Stimulated activated CD4-positive, alpha-beta T cell treated with anti-CD3 and anti-CD28 coated beads, TNF-alpha, amount 100 ng/mL, for 48 hours (primary cell): ENCODE measurements around the gene PGA3.
"Not testable (repeated sequence)": the region's sequence is repeated elsewhere in the genome, so short reads cannot be mapped to it uniquely, and the experiment has no call there.

Experiments
- DNase-seq, 3 donors: peaks; one replicate each; pipeline ENCODE4 v3.0.0-alpha.2; 2020; ENCODE audit warnings: low read depth in 3 of 3

PGA3 gene

GRCh38 chr11:61202950-61203746, at the start of gene PGA3:
Gene PGA3 (plus strand): TSS chr11:61203515. CDS start chr11:61203565, 50 bp downstream.
- not testable (repeated sequence) for DNase-seq

DNA sequence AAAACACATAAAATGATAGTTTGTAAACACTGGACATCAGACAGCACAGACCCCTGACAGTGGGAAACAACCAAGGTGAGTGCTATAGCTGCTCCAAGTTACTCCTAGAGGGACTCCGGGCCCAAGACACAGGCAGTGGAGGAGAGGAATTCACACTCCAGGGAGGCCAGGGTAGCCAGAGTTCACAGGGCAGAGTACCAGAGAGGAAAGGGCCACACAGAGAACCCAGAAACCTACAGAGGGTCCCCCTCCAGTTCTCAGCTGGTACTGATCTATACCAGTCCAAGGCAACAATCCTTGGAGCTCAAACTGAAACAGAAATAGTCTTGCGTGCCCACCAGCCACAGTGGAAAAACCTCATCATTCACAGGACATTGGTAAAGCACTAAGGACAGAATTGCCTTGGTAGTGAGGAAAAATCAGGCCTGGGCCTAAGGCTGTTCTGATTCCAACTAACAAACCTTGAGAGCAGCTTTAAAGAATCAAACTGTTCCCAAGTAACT, 49.7 kb upstream of the PGA3 start:
- no peak for DNase-seq

DNA sequence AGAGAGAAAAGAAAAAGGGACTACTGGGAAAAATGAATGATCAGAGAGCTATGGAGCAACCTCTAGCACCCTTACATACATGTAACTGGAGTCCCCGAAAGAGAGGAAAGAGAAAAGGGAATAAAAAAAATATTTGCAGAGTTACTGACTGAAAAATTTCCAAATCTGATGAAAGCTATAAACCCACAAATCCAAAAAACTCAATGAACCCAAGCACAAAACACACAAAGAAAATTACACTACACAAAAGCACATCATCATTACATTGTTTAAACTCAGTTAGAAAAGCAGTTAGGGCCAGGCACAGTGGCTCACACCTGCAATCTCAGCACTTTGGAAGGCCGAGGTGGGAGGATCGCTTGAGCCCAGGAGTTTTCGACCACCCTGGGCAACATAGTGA, 48.8 kb upstream of the PGA3 start:
- DNase-seq, result no peak

GRCh38 chr11:61155312-61155711, 48.0 kb upstream of the PGA3 start:
- DNase-seq, result no peak

- no peak for DNase-seq
These were observed 47.6 kb upstream of the PGA3 start for GRCh38 chr11:61155741-61156140.

DNA sequence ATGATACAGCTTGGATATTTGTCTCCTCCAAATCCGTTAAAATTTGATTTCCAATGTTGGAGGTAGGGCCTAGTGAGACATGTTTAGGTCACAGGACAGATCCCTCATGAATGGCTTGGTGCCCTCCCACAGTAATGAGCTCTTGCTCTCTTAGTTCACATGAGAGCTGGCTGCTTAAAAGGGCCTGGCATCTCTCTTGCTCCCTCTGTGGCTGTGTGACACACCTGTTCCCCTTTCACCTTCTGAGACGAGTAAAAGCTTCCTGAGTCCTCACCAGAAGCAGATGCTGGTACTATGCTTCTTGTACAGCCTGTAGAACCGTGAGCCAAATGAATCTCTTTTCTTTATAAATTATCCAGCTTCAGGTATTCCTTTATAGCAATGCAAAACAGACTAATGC, 45.6 kb upstream of the PGA3 start:
- DNase-seq, result no peak

DNA sequence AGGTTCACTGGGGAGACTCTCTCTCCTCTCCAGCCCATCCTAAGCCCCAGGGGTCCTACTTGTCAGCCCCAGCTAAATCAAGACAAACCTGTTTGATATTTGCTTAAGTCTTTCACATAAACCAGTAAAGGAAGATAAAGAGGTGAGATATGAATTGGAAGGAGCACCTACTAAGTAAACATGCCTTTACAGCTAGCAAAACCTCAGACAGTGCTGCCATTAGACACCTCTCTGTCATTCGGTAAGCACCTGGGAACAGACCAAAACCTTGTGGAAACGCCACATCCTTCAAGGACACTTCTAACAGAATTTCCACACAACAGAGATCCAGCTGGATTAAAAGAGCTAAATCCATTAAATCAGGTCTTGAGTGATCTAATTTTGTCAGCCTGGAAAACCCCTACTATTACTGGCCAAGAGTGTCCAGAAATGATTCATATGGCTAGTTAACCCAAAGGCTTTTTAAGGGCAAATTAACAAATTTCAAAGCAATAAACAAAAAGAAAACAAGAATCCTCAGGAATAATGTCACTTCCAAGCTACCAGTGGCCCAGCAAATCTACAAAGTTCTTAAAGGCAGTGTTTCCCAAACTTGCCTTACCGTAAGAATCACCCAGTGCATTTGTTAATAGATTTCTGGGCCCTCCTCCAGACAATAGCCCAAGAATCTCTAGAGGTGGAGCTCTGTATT, 44.5 kb upstream of the PGA3 start:
- no peak for DNase-seq

DNA sequence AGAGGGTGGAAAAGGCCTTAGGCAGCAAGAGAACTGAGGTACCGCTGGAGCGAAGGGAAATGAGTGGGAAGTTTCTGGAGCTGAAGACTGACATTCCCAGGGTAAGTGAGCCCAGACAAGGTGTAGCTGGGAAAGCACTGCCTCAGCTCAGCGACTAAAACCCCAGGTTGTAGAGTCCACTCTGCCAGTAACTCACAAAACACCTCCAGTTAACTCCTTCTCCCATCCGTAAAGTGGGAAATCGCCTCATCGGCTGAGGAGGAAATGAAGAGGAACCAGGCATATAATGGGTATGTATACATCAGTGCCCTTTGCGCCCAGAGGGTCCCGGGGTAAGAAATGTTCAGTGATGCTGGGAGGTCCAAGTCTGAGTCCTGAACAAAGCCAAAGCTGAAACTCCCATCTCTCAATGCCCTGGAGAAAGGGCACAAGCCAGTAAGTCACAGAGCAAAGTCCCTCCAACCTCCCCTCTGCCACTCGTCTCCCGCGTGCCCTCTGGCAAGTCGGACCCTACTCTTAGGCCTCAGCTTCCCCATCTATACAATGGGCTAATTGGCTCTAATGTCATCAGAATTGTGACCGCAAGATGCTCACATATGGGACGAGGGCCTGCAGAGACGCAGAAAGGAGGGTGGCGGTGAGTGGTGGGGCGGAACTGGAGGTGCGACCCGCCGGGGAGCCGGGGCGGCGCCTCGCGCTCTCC, 42.7 kb upstream of the PGA3 start:
- no peak for DNase-seq

- peak; percentile 86 to 92 (median 90) for DNase-seq
These were observed 41.9 kb upstream of the PGA3 start, which contains the start of gene VPS37C for GRCh38 chr11:61161190-61162091. Gene VPS37C (minus strand): TSS chr11:61161426. CDS start chr11:61138829, 22,597 bp downstream.

GRCh38 chr11:61162092-61162941, 41.0 kb upstream of the PGA3 start:
- DNase-seq, result peak in 1 of 3 donors; percentile 32

- DNase-seq, result no peak
These were observed 40.3 kb upstream of the PGA3 start for GRCh38 chr11:61163021-61163420.

DNA sequence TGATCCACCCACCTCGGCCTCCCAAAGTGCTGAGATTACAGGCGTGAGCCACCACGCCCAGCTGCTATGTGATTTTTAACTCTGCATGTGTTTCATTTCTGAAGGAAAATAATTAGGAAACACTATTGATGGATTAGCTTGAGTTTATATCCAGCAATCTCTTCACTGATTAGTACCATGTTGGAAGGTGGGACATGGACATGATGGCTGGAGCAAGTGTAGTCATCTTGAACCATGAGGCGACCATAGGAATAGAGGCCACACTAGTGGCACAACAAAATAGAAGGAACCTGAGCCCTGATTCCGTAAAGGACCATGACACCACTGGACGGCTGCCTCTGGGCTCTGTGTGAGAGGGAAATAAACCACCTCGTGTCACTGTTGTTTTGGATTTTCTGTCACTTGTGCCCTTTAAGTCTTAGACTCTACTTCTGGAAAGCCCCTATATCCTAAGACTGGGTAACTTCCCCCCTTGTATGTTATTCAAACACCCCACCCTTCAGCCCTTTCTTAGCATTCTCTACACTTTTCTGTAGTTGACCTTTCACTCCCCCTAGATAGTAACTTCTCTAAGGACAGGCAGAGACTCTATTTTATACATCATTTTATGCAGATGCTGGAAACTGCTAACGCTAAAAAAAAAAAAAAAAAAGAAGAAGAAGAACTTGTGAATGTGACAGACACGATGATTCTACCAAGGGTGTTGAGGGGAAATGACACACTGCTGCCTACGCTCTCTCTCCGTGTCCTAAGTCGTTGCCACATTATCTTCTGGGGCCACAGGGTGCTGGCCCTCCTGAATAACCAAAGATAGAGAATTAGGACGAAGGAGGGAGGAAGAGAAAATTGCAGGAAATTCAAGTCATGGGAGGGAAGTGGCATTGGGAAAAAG, 39.4 kb upstream of the PGA3 start:
- no peak for DNase-seq

GRCh38 chr11:61164606-61165424, 38.5 kb upstream of the PGA3 start:
- no peak for DNase-seq

- not testable (repeated sequence) for DNase-seq
These were observed 37.5 kb upstream of the PGA3 start for GRCh38 chr11:61165785-61166184.

- DNase-seq, result not testable (repeated sequence)
These were observed 37.0 kb upstream of the PGA3 start for GRCh38 chr11:61166331-61166730.

- DNase-seq, result no peak
These were observed 35.1 kb upstream of the PGA3 start for GRCh38 chr11:61168042-61168688.

DNA sequence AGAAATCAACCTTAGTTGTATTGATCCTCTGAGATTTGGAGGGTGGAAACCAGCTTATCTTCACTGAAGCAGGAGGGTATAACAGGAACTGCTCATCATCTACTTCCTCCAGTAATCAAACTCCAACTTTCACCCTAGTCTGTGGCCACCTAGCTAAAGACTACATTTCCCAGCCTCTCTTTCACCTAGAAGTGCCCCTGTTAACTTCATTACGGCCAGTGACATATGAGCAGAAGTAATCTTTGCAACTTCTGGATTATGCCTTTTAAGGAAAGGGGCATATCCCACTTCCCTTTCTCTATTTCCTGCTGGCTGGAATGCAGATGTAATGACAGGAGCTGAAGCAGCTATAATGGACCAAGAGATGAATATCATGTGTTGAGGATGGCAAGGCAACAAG, 34.5 kb upstream of the PGA3 start:
- no peak for DNase-seq

GRCh38 chr11:61170566-61170965, 32.7 kb upstream of the PGA3 start:
- DNase-seq, result no peak
